ENCODE results near the gene CCDC51. TPM values are rescaled to one million over a fixed set of nuclear protein-coding genes. Genes with fewer than 3 reads are reported as not detected.

The CCDC51 gene
- polyA plus RNA-seq, 1 donor (not counting 4 experiments of a cell fraction or from before 2014, with no cell fraction given) = 27.9 TPM

- Histone ChIP-seq H3K4me3 (ENCODE audit: control insufficient read depth in 2 of 3, extremely low read depth in 1 of 3, insufficient read depth in 2 of 3, low read depth in 1 of 3, low read length in 3 of 3) (no peak overlapping the region), H3K27me3 (ENCODE audit: control insufficient read depth, extremely low read depth, insufficient read depth, low read length) (no peaks in the 10 kb centered on the region), H3K4me2 (ENCODE audit: control insufficient read depth, extremely low read depth, insufficient read depth, low read depth, low read length) (no peak overlapping the region), H3K79me2 (ENCODE audit: control insufficient read depth, insufficient read depth, low read length) (peaks cover 52% of the 10 kb centered on the region), H3K27ac (ENCODE audit: control insufficient read depth, insufficient read depth, low read length) (no peak overlapping the region), H3K36me3 (ENCODE audit: control insufficient read depth in 2 of 2, extremely low read depth in 1 of 2, insufficient read depth in 2 of 2, low read length in 2 of 2) (peaks cover 8 to 27% of the 10 kb centered on the region in 2 experiments), H3K9ac (ENCODE audit: control insufficient read depth, extremely low read depth, insufficient read depth, low read length) (no peak overlapping the region), H3K4me1 (ENCODE audit: control insufficient read depth, extremely low read depth, insufficient read depth, low read length) (peaks cover 44% of the 10 kb centered on the region), H3K9me3 (ENCODE audit: control insufficient read depth, low read depth, low read length) (no peaks in the 10 kb centered on the region), H4K20me1 (ENCODE audit: control insufficient read depth, extremely low read depth, insufficient read depth, low read length) (no peaks in the 10 kb centered on the region), H2AFZ (ENCODE audit: control insufficient read depth, low read length) (no peak overlapping the region), H3K9me1 (ENCODE audit: control insufficient read depth, extremely low read depth, insufficient read depth, low read length) (no peaks in the 10 kb centered on the region)
- dilution Hi-C loops (cut with MboI; ENCODE audit: extremely low pct_ligation_motif_present, low sequenced_read_pairs) = no loop called here
- FAIRE-seq = no peak
- no peak for TF ChIP-seq CTCF (optimal IDR thresholded peaks at IDR 0.05 in 1 of 3, IDR thresholded peaks at IDR 0.05 in 1 of 3, conservative IDR thresholded peaks at IDR 0.05 in 1 of 3; ENCODE audit: extremely low read depth in 1 of 3, insufficient read depth in 2 of 3, low read length in 3 of 3)
- DNase-seq (ENCODE audit: low read depth, low spot score) = no peak
Observed at GRCh38 chr3:48469046-48469915, 29.4 kb upstream of the CCDC51 start.

- H3K27me3 ChIP-seq (ENCODE audit: control insufficient read depth, extremely low read depth, insufficient read depth, low read length) = no peaks in the 10 kb centered on the region
- H3K4me2 ChIP-seq (ENCODE audit: control insufficient read depth, extremely low read depth, insufficient read depth, low read depth, low read length) = no peak overlapping the region
- H3K36me3 ChIP-seq (ENCODE audit: control insufficient read depth in 2 of 2, extremely low read depth in 1 of 2, insufficient read depth in 2 of 2, low read length in 2 of 2) = peaks cover 8 to 27% of the 10 kb centered on the region in 2 experiments
- FAIRE-seq (no peak), DNase-seq (ENCODE audit: low read depth, low spot score) (no peak)
- H2AFZ ChIP-seq (ENCODE audit: control insufficient read depth, low read length) = no peak overlapping the region
- no peak for TF ChIP-seq CTCF (optimal IDR thresholded peaks at IDR 0.05 in 1 of 3, IDR thresholded peaks at IDR 0.05 in 1 of 3, conservative IDR thresholded peaks at IDR 0.05 in 1 of 3; ENCODE audit: extremely low read depth in 1 of 3, insufficient read depth in 2 of 3, low read length in 3 of 3)
- no peak for TF ChIP-seq EZH2 (IDR thresholded peaks at IDR 0.05; ENCODE audit: low read length)
- H3K9me1 ChIP-seq (ENCODE audit: control insufficient read depth, extremely low read depth, insufficient read depth, low read length) = no peaks in the 10 kb centered on the region
- no peak overlapping the region for H3K9ac ChIP-seq (ENCODE audit: control insufficient read depth, extremely low read depth, insufficient read depth, low read length)
- no peaks in the 10 kb centered on the region for H4K20me1 ChIP-seq (ENCODE audit: control insufficient read depth, extremely low read depth, insufficient read depth, low read length)
- H3K4me3 ChIP-seq (ENCODE audit: control insufficient read depth in 2 of 3, extremely low read depth in 1 of 3, insufficient read depth in 2 of 3, low read depth in 1 of 3, low read length in 3 of 3) = no peak overlapping the region
- H3K79me2 ChIP-seq (ENCODE audit: control insufficient read depth, insufficient read depth, low read length) = peaks cover 52% of the 10 kb centered on the region
- dilution Hi-C loops (cut with MboI; ENCODE audit: extremely low pct_ligation_motif_present, low sequenced_read_pairs) = no loop called here
- peaks cover 42% of the 10 kb centered on the region for H3K4me1 ChIP-seq (ENCODE audit: control insufficient read depth, extremely low read depth, insufficient read depth, low read length)
- H3K9me3 ChIP-seq (ENCODE audit: control insufficient read depth, low read depth, low read length) = no peaks in the 10 kb centered on the region
- no peak overlapping the region for H3K27ac ChIP-seq (ENCODE audit: control insufficient read depth, insufficient read depth, low read length)
Observed at GRCh38 chr3:48468329-48468731, 28.4 kb upstream of the CCDC51 start.

All from keratinocyte (primary cell).